Measurements from ENCODE around the gene IKZF2.

Gene IKZF2

GRCh38 chr2:213004197-213004821, 147.1 kb downstream of the IKZF2 start:
- H3K4me3 ChIP-seq (ENCODE audit: low read depth, low read length), result no peak overlapping the region
- no peak for DNase-seq (ENCODE audit: low read depth)
- in situ Hi-C loops (cut with HindIII; ENCODE audit: low sequenced_read_pairs), result no loop called here
- no peak for TF ChIP-seq CTCF (IDR thresholded peaks at IDR 0.05; ENCODE audit: low read depth, low read length, missing control alignments)

GRCh38 chr2:213002383-213002782, 149.0 kb downstream of the IKZF2 start:
- in situ Hi-C loops (cut with HindIII; ENCODE audit: low sequenced_read_pairs), result no loop called here
- DNase-seq (ENCODE audit: low read depth), result no peak
- no peak for TF ChIP-seq CTCF (IDR thresholded peaks at IDR 0.05; ENCODE audit: low read depth, low read length, missing control alignments)
- H3K4me3 ChIP-seq (ENCODE audit: low read depth, low read length), result no peak overlapping the region

- in situ Hi-C loops (cut with HindIII; ENCODE audit: low sequenced_read_pairs), result no loop called here
- H3K4me3 ChIP-seq (ENCODE audit: low read depth, low read length), result no peak overlapping the region
Observed at GRCh38 chr2:213001297-213001910, 150.0 kb downstream of the IKZF2 start.

GRCh38 chr2:212998626-212999359, 152.6 kb downstream of the IKZF2 start:
- H3K4me3 ChIP-seq (ENCODE audit: low read depth, low read length), result no peak overlapping the region
- TF ChIP-seq CTCF (IDR thresholded peaks at IDR 0.05; ENCODE audit: low read depth, low read length, missing control alignments), result no peak
- in situ Hi-C loops (cut with HindIII; ENCODE audit: low sequenced_read_pairs), result no loop called here
- no peak for DNase-seq (ENCODE audit: low read depth)

More at GRCh38 chr2:213001297-213001910, 150.0 kb downstream of the IKZF2 start:
- TF ChIP-seq CTCF (IDR thresholded peaks at IDR 0.05; ENCODE audit: low read depth, low read length, missing control alignments), result no peak
- DNase-seq (ENCODE audit: low read depth), result no peak

- no peak for TF ChIP-seq CTCF (IDR thresholded peaks at IDR 0.05; ENCODE audit: low read depth, low read length, missing control alignments)
- H3K4me3 ChIP-seq (ENCODE audit: low read depth, low read length), result no peak overlapping the region
- in situ Hi-C loops (cut with HindIII; ENCODE audit: low sequenced_read_pairs), result no loop called here
- DNase-seq (ENCODE audit: low read depth), result no peak
Observed at GRCh38 chr2:212997526-212998020, 153.8 kb downstream of the IKZF2 start.

GRCh38 chr2:212995920-212996319, 155.5 kb downstream of the IKZF2 start:
- TF ChIP-seq CTCF (IDR thresholded peaks at IDR 0.05; ENCODE audit: low read depth, low read length, missing control alignments), result no peak
- H3K4me3 ChIP-seq (ENCODE audit: low read depth, low read length), result no peak overlapping the region
- peak; percentile 5 for DNase-seq (ENCODE audit: low read depth)
- in situ Hi-C loops (cut with HindIII; ENCODE audit: low sequenced_read_pairs), result no loop called here

All from astrocyte of the cerebellum (primary cell).